SIG-M5 treated with dmso at 0.1 percent for 504 hours (cell line): ENCODE data around the gene DUS1L.

Source experiments
- DNase-seq: peaks from one replicate; lab custom pipeline; 2025; ENCODE audit not compliant: unreplicated experiment; lab: John Stamatoyannopoulos, UW

The DUS1L gene

GRCh38 chr17:82088838-82089722, 23.5 kb upstream of the DUS1L start:
- DNase-seq, result no peak

- DNase-seq, result no peak
Observed at GRCh38 chr17:82087961-82088837, 22.6 kb upstream of the DUS1L start.

- no peak for DNase-seq
Observed at GRCh38 chr17:82086941-82087906, 21.6 kb upstream of the DUS1L start.

GRCh38 chr17:82085931-82086764, 20.5 kb upstream of the DUS1L start:
- DNase-seq, result no peak

- DNase-seq, result no peak
Observed at GRCh38 chr17:82085031-82085861, 19.6 kb upstream of the DUS1L start.

GRCh38 chr17:82084373-82085030, 18.9 kb upstream of the DUS1L start:
- no peak for DNase-seq

- DNase-seq, result no peak
Observed at GRCh38 chr17:82083533-82084359, 18.1 kb upstream of the DUS1L start.

GRCh38 chr17:82083009-82083408, 17.4 kb upstream of the DUS1L start:
- DNase-seq, result no peak

- DNase-seq, result no peak
Observed at GRCh38 chr17:82082456-82082855, 16.9 kb upstream of the DUS1L start.

GRCh38 chr17:82081966-82082365, 16.4 kb upstream of the DUS1L start:
- no peak for DNase-seq

GRCh38 chr17:82081546-82081945, 15.9 kb upstream of the DUS1L start:
- no peak for DNase-seq

- DNase-seq, result no peak
Observed at GRCh38 chr17:82080789-82081464, 15.3 kb upstream of the DUS1L start.

- no peak for DNase-seq
Observed at GRCh38 chr17:82080048-82080788, 14.6 kb upstream of the DUS1L start.

- no peak for DNase-seq
Observed at GRCh38 chr17:82079001-82079677, 13.5 kb upstream of the DUS1L start.

- no peak for DNase-seq
Observed at GRCh38 chr17:82078433-82078832, 12.8 kb upstream of the DUS1L start.
